Activated CD8-positive, alpha-beta T cell treated with anti-CD3 and anti-CD28 coated beads for 36 hours (primary cell): ENCODE results near the gene PREB. TPM values are rescaled to one million over a fixed set of nuclear protein-coding genes. Genes with fewer than 3 reads are reported as not detected.

Experiments used
- ATAC-seq: fragments of 200-7000 bp; cut with Tn5 transposase; one replicate; pipeline ENCODE4 v1.10.0; 2021; ENCODE audit warnings: mild to moderate bottlenecking, moderate library complexity
- CTCF ChIA-PET: fragments of 350-600 bp; sonication (Branson Sonifier 250); formaldehyde crosslinking; loops from one replicate; lab custom pipeline; 2021; ENCODE audit warnings: antibody characterized with exemption; lab: Charles Lee
- POLR2A ChIA-PET: fragments of 350-600 bp; sonication (Branson Sonifier 250); formaldehyde crosslinking; loops from one replicate; lab custom pipeline; 2021; ENCODE audit warnings: antibody characterized with exemption; lab: Charles Lee
- DNase-seq: peaks from one replicate; pipeline ENCODE4 v3.0.0-alpha.2; 2020
- H3K27ac Mint-ChIP-seq: one replicate; pipeline ENCODE4 v1.8.0; 2021; ENCODE audit warnings: mild to moderate bottlenecking, mixed read lengths
- H3K27me3 Mint-ChIP-seq: one replicate; pipeline ENCODE4 v1.8.0; 2021; ENCODE audit warnings: mixed read lengths
- H3K36me3 Mint-ChIP-seq: one replicate; pipeline ENCODE4 v1.8.0; 2021; ENCODE audit warnings: low read depth, mixed read lengths
- H3K4me1 Mint-ChIP-seq: one replicate; pipeline ENCODE4 v1.8.0; 2021; ENCODE audit warnings: low read depth, mixed read lengths
- H3K4me3 Mint-ChIP-seq: one replicate; pipeline ENCODE4 v1.8.0; 2021; ENCODE audit warnings: mild to moderate bottlenecking, moderate library complexity, mixed read lengths
- H3K9me3 Mint-ChIP-seq: one replicate; pipeline ENCODE4 v1.8.0; 2021; ENCODE audit warnings: mixed read lengths
- intact Hi-C: fragments of 100-400 bp; cut with micrococcal nuclease; formaldehyde crosslinking; loops from one replicate; pipeline ENCODE4 v1.10.0; 2022
- total RNA-seq, 2 experiments: library from RNA; stranded (reverse); gene quantifications; one replicate each; pipeline ENCODE4 v1.2.3, GENCODE V29; 2021
- TF ChIP-seq, protein P1 (sequence below): fragments of 200-600 bp; IDR thresholded peaks from one replicate; pipeline ENCODE4 v1.8.0; 2022; ENCODE audit warnings: antibody characterized with exemption, mild to moderate bottlenecking

PREB gene
- total RNA-seq, 2 experiments from 2014 or later, result 60.5 to 63.2 TPM

DNA sequence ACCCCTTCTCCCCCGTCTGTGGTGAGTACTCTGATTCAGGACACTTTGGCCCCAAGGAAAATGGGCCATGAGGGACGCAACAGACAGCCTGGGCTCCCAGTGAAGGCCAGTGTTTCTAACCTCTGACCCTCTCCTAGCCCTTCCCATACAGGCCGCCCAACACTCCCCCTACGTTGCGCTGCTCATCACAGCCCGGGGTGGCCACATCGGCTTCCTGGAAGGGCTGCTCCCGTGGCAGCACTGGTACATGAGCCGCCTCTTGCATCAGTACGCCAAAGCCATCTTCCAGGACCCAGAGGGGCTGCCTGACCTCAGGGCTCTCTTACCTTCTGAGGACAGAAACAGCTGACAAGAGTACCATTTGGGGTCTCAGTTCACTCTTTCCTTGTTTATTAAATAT, 4.0 kb downstream of the PREB start:
- TF ChIP-seq, protein P1, sequence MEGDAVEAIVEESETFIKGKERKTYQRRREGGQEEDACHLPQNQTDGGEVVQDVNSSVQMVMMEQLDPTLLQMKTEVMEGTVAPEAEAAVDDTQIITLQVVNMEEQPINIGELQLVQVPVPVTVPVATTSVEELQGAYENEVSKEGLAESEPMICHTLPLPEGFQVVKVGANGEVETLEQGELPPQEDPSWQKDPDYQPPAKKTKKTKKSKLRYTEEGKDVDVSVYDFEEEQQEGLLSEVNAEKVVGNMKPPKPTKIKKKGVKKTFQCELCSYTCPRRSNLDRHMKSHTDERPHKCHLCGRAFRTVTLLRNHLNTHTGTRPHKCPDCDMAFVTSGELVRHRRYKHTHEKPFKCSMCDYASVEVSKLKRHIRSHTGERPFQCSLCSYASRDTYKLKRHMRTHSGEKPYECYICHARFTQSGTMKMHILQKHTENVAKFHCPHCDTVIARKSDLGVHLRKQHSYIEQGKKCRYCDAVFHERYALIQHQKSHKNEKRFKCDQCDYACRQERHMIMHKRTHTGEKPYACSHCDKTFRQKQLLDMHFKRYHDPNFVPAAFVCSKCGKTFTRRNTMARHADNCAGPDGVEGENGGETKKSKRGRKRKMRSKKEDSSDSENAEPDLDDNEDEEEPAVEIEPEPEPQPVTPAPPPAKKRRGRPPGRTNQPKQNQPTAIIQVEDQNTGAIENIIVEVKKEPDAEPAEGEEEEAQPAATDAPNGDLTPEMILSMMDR, result no peak
- CTCF ChIA-PET, result no interaction called here
- no peak for DNase-seq
- Mint-ChIP-seq H3K27ac (peak overlapping the region; percentile 48), H3K36me3 (peaks cover 31% of the 10 kb centered on the region), H3K27me3 (no peaks in the 10 kb centered on the region), H3K9me3 (no peaks in the 10 kb centered on the region), H3K4me1 (peaks cover 16% of the 10 kb centered on the region), H3K4me3 (no peak overlapping the region)
- ATAC-seq, result no peak
- intact Hi-C loops, result no loop called here
- POLR2A ChIA-PET, result no interaction called here

DNA sequence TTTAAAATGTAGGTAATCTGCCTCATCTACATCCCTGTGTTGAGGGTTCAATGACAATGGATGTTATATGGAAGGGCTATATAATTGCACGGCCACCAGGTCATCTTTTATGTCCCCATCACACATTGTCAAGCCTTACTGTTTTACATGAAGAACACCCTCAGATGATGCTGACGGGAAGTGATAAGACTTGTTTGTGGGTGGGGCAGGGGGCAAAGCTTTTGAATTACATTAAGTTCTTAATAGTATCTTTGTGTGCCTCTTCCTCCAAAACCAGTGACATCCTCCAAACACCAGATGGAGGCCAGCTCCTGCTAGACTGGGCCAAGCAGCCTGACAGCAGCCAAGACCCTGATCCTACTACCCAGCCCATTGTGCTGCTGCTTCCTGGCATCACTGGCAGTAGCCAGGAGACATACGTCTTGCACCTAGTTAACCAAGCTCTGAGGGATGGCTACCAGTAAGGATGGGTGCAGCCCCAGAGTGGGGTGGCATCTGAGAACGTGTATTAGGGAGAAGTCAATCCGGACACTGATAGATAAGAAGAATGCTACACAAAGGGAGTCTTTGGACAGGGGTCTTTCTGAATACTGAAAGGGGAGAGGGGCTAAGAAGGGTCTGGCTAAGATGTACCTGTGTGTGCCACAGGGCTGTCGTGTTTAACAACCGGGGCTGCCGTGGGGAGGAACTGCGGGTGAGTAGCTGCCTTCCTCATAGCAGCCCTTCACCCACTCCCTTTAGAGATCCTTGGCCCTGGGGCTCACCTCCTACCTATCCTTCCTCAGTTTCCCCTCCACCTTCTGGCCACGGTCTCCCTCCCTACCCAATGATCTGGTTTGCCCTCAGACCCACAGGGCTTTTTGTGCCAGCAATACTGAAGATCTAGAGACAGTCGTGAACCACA, 5.5 kb downstream of the PREB start:
- H3K4me3 Mint-ChIP-seq, result no peak overlapping the region
- H3K4me1 Mint-ChIP-seq, result peaks cover 16% of the 10 kb centered on the region
- H3K27me3 Mint-ChIP-seq, result no peaks in the 10 kb centered on the region
- intact Hi-C loops, result no loop called here
- H3K27ac Mint-ChIP-seq, result peak overlapping the region; percentile 16
- CTCF ChIA-PET, result no interaction called here
- ATAC-seq (no peak), DNase-seq (no peak)
- H3K36me3 Mint-ChIP-seq, result peaks cover 30% of the 10 kb centered on the region
- H3K9me3 Mint-ChIP-seq, result no peaks in the 10 kb centered on the region
- TF ChIP-seq, protein P1, result no peak
- POLR2A ChIA-PET, result no interaction called here

DNA sequence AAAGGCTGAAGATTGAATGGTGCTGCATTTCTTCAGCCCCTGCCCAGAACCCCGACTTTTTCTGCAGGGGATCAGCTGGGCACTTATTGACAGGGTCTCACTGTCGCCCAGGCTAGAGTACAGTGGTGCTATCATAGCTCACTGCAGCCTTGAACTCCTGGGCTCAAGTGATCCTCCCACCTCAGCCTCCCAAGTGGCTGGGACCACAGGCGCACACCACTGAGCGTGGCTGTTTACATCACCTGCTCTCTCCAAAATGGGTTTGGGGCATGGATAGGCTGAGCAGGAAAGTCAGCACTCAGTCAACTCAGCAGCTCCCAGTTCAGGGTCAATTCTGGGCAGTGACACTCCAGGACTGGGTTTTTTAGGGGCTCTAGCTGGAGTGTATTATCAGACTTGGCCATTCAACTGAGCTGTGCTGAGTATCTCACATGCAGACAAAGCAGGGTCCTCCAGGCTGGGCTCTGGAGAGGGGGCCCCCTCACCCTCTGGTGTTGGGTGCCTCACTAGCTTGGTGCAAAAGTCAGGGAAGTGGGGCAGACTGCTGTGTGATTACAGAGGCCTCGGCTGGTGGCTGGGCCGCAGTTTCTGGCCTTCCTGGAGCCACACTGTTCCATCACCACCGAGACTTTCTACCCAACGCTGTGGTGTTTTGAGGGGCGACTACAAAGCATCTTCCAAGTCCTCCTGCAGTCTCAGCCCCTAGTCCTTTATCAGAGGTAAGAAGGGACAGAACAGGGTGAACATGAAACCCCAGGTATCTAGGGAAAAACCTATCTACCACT, 6.4 kb downstream of the PREB start:
- Mint-ChIP-seq H3K4me1 (peaks cover 14% of the 10 kb centered on the region), H3K27ac (no peak overlapping the region), H3K9me3 (no peaks in the 10 kb centered on the region), H3K27me3 (no peaks in the 10 kb centered on the region), H3K36me3 (peaks cover 21% of the 10 kb centered on the region), H3K4me3 (no peak overlapping the region)
- TF ChIP-seq, protein P1, result no peak
- CTCF ChIA-PET, result no interaction called here
- POLR2A ChIA-PET, result no interaction called here
- ATAC-seq (no peak), DNase-seq (no peak)
- intact Hi-C loops, result no loop called here

DNA sequence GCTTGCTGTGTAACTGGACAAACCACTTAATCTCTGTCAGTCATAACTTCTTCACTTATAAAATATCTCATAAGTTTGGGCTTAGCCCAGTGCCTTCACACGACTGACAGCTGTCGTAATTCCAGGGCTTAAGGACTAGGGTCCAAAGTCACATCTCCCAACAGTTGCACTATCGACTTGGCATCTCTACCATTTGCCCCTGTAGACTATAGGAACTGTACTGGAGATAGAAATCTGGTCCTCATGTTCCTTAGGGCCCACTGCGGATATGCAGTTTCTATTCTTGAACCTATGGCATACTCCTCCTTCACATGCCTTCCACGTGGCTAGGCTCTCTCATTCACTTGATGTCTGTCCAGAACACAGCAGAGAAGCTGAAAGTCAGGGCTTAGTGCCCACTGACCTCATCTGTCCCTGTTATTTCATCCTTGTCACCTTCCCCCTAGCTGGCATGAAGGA, 8.2 kb downstream of the PREB start:
- Mint-ChIP-seq H3K4me3 (no peak overlapping the region), H3K27ac (no peak overlapping the region), H3K9me3 (no peaks in the 10 kb centered on the region)

More for the DNA sequence above, 8.2 kb downstream of the PREB start:
- Mint-ChIP-seq H3K4me1 (peaks cover 9% of the 10 kb centered on the region), H3K36me3 (peaks cover 9% of the 10 kb centered on the region), H3K27me3 (no peaks in the 10 kb centered on the region)
- DNase-seq, result no peak
- POLR2A ChIA-PET, result interaction anchor here (0.5 kb wide), 1 partner anchor 92 kb away, joined by 3 read pairs; no protein-coding TSS in a partner anchor
- CTCF ChIA-PET, result interaction anchor here (1.3 kb wide), 1 partner anchor 176 kb away, joined by 3 read pairs; no protein-coding TSS in a partner anchor
- no peak for ATAC-seq
- intact Hi-C loops, result no loop called here
- TF ChIP-seq, protein P1, result no peak
